ENCODE data around the gene COPS7B.

DNA sequence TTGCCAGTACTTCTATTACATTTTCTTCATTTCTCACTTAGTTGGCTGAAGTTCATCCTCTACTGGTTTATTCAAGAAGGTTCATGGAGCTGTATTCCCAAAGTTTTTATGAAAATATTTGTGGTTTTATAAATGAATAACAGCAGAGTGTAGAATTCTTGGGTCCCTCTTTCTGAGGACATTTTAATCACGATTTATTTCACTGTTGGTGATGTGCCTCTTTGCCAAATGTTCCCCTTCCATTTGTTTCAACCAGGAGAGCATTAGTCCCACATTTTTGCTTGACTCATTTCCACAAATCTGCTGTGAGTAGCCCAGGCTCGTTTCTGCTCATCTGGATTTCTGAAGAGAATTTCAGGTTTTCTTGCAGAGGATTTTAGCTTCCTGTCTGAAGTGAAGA lies 20.8 kb downstream of the COPS7B start:
- TF ChIP-seq, protein P1, sequence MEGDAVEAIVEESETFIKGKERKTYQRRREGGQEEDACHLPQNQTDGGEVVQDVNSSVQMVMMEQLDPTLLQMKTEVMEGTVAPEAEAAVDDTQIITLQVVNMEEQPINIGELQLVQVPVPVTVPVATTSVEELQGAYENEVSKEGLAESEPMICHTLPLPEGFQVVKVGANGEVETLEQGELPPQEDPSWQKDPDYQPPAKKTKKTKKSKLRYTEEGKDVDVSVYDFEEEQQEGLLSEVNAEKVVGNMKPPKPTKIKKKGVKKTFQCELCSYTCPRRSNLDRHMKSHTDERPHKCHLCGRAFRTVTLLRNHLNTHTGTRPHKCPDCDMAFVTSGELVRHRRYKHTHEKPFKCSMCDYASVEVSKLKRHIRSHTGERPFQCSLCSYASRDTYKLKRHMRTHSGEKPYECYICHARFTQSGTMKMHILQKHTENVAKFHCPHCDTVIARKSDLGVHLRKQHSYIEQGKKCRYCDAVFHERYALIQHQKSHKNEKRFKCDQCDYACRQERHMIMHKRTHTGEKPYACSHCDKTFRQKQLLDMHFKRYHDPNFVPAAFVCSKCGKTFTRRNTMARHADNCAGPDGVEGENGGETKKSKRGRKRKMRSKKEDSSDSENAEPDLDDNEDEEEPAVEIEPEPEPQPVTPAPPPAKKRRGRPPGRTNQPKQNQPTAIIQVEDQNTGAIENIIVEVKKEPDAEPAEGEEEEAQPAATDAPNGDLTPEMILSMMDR (IDR thresholded peaks at IDR 0.05; ENCODE audit: insufficient read depth, low read length, poor library complexity, severe bottlenecking), result no peak
- no peak for TF ChIP-seq EZH2phosphoT487 (conservative IDR thresholded peaks at IDR 0.05; ENCODE audit: low read length)

Data from SU-DHL-6 (cell line).